ENCODE data around the gene CTTN. TPM values are rescaled to one million over a fixed set of nuclear protein-coding genes. Genes with fewer than 3 reads are reported as not detected.

Gene CTTN
- total and polyA plus RNA-seq, 2 experiments from 2014 or later = 249 to 268 TPM

GRCh38 chr11:70409437-70409836 is 11.1 kb downstream of the CTTN start:
- peaks cover 81% of the 10 kb centered on the region for H3K36me3 ChIP-seq (ENCODE audit: low read depth)
- peaks cover 90% of the 10 kb centered on the region for H3K79me2 ChIP-seq (ENCODE audit: insufficient read depth)
- H2AFZ ChIP-seq = no peak overlapping the region
- H3K27ac ChIP-seq = no peak overlapping the region
- DNase-seq = no peak
- 84 to 89% methylated on average over 10 of the region's 10 CpGs for WGBS, 2 experiments (ENCODE audit: low coverage in 1 of 2, low lambda C conversion rate in 2 of 2, missing lambda C conversion rate in 2 of 2)
- no peak for TF ChIP-seq EZH2phosphoT487 (IDR thresholded peaks at IDR 0.05; ENCODE audit: insufficient read depth, low read depth)
- TF ChIP-seq EZH2 (IDR thresholded peaks at IDR 0.05; ENCODE audit: insufficient read depth, poor library complexity, severe bottlenecking) = no peak
- in situ Hi-C loops (cut with MboI) = no loop called here
- H4K20me1 ChIP-seq (ENCODE audit: insufficient read depth) = peaks cover 9% of the 10 kb centered on the region; the same call in 1 of the 2 replicates
- H3K9me2 ChIP-seq (ENCODE audit: insufficient read depth) = no peaks in the 10 kb centered on the region
- H3K4me2 ChIP-seq (ENCODE audit: unreplicated experiment) = no peak overlapping the region
- no peak overlapping the region for H3K4me3 ChIP-seq
- peaks cover 21% of the 10 kb centered on the region for H3F3A ChIP-seq (ENCODE audit: insufficient read depth)
- H3K27me3 ChIP-seq (replicated peaks; ENCODE audit: insufficient read depth) = no peaks in the 10 kb centered on the region
- no peaks in the 10 kb centered on the region for H3K9me3 ChIP-seq (ENCODE audit: low read depth)
- no peak overlapping the region for H3K9ac ChIP-seq
- no peaks in the 10 kb centered on the region for H3K4me1 ChIP-seq (ENCODE audit: insufficient read depth)

DNA sequence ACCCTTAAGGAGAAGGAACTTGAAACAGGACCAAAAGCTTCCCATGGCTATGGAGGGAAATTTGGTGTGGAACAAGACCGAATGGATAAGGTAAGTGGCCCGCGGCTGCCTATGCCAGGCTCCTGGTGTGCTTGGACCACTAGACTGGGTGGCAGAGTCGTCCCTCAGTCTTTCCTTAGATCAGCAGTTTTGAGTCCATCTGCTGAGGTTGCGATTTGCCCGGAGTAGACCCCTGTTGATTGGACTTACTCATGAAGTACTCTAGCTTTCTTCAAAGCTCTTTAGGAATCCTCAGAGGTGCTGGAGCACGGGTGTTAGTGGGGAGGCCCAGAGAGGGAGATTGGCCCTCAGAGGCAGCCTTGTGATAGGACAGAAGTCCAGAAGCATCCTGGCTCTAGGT is 11.5 kb downstream of the CTTN start:
- Histone ChIP-seq H4K20me1 (ENCODE audit: insufficient read depth) (peaks cover 5% of the 10 kb centered on the region; the same call in 1 of the 2 replicates), H3K79me2 (ENCODE audit: insufficient read depth) (peaks cover 86% of the 10 kb centered on the region)

GRCh38 chr11:70410276-70411205 is 12.2 kb downstream of the CTTN start:
- H3F3A ChIP-seq (ENCODE audit: insufficient read depth) = peaks cover 30% of the 10 kb centered on the region
- peaks cover 4% of the 10 kb centered on the region; the same call in 1 of the 2 replicates for H3K4me1 ChIP-seq (ENCODE audit: insufficient read depth)
- no peaks in the 10 kb centered on the region for H3K9me2 ChIP-seq (ENCODE audit: insufficient read depth)
- H3K27me3 ChIP-seq (replicated peaks; ENCODE audit: insufficient read depth) = no peaks in the 10 kb centered on the region
- no peaks in the 10 kb centered on the region; the same call in 1 of the 2 replicates for H4K20me1 ChIP-seq (ENCODE audit: insufficient read depth)
- no peak overlapping the region for H3K9ac ChIP-seq
- H3K79me2 ChIP-seq (ENCODE audit: insufficient read depth) = peaks cover 79% of the 10 kb centered on the region
- H3K4me2 ChIP-seq (ENCODE audit: unreplicated experiment) = no peak overlapping the region
- H3K27ac ChIP-seq = no peak overlapping the region
- in situ Hi-C loops (cut with MboI) = no loop called here
- no peak overlapping the region for H3K4me3 ChIP-seq
- no peak for TF ChIP-seq EZH2 (IDR thresholded peaks at IDR 0.05; ENCODE audit: insufficient read depth, poor library complexity, severe bottlenecking)
- TF ChIP-seq EZH2phosphoT487 (IDR thresholded peaks at IDR 0.05; ENCODE audit: insufficient read depth, low read depth) = no peak
- no peaks in the 10 kb centered on the region for H3K9me3 ChIP-seq (ENCODE audit: low read depth)
- no peak for DNase-seq
- WGBS, 2 experiments (ENCODE audit: low coverage in 1 of 2, low lambda C conversion rate in 2 of 2, missing lambda C conversion rate in 2 of 2) = 89 to 91% methylated on average over 29 of the region's 29 CpGs
- peaks cover 77% of the 10 kb centered on the region for H3K36me3 ChIP-seq (ENCODE audit: low read depth)
- no peak overlapping the region for H2AFZ ChIP-seq

More for the DNA sequence above, 11.5 kb downstream of the CTTN start:
- H3K9me3 ChIP-seq (ENCODE audit: low read depth) = no peaks in the 10 kb centered on the region
- in situ Hi-C loops (cut with MboI) = no loop called here
- H3K9ac ChIP-seq = no peak overlapping the region
- TF ChIP-seq EZH2 (IDR thresholded peaks at IDR 0.05; ENCODE audit: insufficient read depth, poor library complexity, severe bottlenecking) (no peak), EZH2phosphoT487 (IDR thresholded peaks at IDR 0.05; ENCODE audit: insufficient read depth, low read depth) (no peak)
- H3K9me2 ChIP-seq (ENCODE audit: insufficient read depth) = no peaks in the 10 kb centered on the region
- no peaks in the 10 kb centered on the region for H3K27me3 ChIP-seq (replicated peaks; ENCODE audit: insufficient read depth)
- peaks cover 81% of the 10 kb centered on the region for H3K36me3 ChIP-seq (ENCODE audit: low read depth)
- H3K4me1 ChIP-seq (ENCODE audit: insufficient read depth) = peaks cover 2% of the 10 kb centered on the region; the same call in 1 of the 2 replicates
- no peak overlapping the region for H3K27ac ChIP-seq
- H3K4me3 ChIP-seq = no peak overlapping the region
- no peak overlapping the region for H2AFZ ChIP-seq
- H3F3A ChIP-seq (ENCODE audit: insufficient read depth) = peaks cover 26% of the 10 kb centered on the region
- WGBS, 2 experiments (ENCODE audit: low coverage in 1 of 2, low lambda C conversion rate in 2 of 2, missing lambda C conversion rate in 2 of 2) = 92 to 94% methylated on average over 7 of the region's 7 CpGs
- H3K4me2 ChIP-seq (ENCODE audit: unreplicated experiment) = no peak overlapping the region
- DNase-seq = no peak

- in situ Hi-C loops (cut with MboI) = no loop called here
- no peaks in the 10 kb centered on the region for H3K9me2 ChIP-seq (ENCODE audit: insufficient read depth)
- H3K4me1 ChIP-seq (ENCODE audit: insufficient read depth) = peaks cover 4% of the 10 kb centered on the region; the same call in 1 of the 2 replicates
- H3K27ac ChIP-seq = no peak overlapping the region
- H3K27me3 ChIP-seq (replicated peaks; ENCODE audit: insufficient read depth) = no peaks in the 10 kb centered on the region
- peaks cover 68% of the 10 kb centered on the region for H3K79me2 ChIP-seq (ENCODE audit: insufficient read depth)
- H3K9ac ChIP-seq = no peak overlapping the region
- peaks cover 41% of the 10 kb centered on the region for H3F3A ChIP-seq (ENCODE audit: insufficient read depth)
- TF ChIP-seq EZH2 (IDR thresholded peaks at IDR 0.05; ENCODE audit: insufficient read depth, poor library complexity, severe bottlenecking) (no peak), EZH2phosphoT487 (IDR thresholded peaks at IDR 0.05; ENCODE audit: insufficient read depth, low read depth) (no peak)
- no peak for DNase-seq
- H3K36me3 ChIP-seq (ENCODE audit: low read depth) = peaks cover 78% of the 10 kb centered on the region
- H4K20me1 ChIP-seq (ENCODE audit: insufficient read depth) = peaks cover 5% of the 10 kb centered on the region
- H3K4me2 ChIP-seq (ENCODE audit: unreplicated experiment) = no peak overlapping the region
- H2AFZ ChIP-seq = no peak overlapping the region
- 95% methylated on average over 15 of the region's 15 CpGs for WGBS, 2 experiments (ENCODE audit: low coverage in 1 of 2, low lambda C conversion rate in 2 of 2, missing lambda C conversion rate in 2 of 2)
- H3K9me3 ChIP-seq (ENCODE audit: low read depth) = no peaks in the 10 kb centered on the region
- H3K4me3 ChIP-seq = no peak overlapping the region
Measured at GRCh38 chr11:70411713-70412452, 13.6 kb downstream of the CTTN start.
